Measurements from ENCODE around the gene PALD1. TPM values are rescaled to one million over a fixed set of nuclear protein-coding genes. Genes with fewer than 3 reads are reported as not detected.

Gene PALD1
- polyA plus RNA-seq, 3 donors = 0.04 to 0.11 TPM; not detected in 1

DNA sequence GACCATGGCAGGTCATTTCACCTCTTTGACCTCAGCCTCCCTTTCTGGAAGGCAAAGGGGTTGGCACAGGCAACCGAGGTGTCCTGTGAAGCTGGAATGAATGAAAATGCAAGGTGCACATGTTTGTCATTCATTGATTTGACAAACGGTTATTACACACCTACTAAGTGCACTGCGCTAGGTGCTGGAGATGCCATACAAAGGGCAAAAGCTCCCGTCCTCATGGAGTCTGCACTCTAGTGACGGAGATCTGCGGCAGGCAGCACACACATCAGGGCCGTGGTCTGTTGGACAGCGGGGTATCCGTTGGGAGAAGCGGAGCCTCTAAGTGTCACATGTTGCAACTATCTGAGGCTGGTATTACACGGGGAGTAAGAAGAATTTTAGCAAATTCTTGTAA, 79.7 kb downstream of the PALD1 start:
- H3K27ac Mint-ChIP-seq = no peak overlapping the region

DNA sequence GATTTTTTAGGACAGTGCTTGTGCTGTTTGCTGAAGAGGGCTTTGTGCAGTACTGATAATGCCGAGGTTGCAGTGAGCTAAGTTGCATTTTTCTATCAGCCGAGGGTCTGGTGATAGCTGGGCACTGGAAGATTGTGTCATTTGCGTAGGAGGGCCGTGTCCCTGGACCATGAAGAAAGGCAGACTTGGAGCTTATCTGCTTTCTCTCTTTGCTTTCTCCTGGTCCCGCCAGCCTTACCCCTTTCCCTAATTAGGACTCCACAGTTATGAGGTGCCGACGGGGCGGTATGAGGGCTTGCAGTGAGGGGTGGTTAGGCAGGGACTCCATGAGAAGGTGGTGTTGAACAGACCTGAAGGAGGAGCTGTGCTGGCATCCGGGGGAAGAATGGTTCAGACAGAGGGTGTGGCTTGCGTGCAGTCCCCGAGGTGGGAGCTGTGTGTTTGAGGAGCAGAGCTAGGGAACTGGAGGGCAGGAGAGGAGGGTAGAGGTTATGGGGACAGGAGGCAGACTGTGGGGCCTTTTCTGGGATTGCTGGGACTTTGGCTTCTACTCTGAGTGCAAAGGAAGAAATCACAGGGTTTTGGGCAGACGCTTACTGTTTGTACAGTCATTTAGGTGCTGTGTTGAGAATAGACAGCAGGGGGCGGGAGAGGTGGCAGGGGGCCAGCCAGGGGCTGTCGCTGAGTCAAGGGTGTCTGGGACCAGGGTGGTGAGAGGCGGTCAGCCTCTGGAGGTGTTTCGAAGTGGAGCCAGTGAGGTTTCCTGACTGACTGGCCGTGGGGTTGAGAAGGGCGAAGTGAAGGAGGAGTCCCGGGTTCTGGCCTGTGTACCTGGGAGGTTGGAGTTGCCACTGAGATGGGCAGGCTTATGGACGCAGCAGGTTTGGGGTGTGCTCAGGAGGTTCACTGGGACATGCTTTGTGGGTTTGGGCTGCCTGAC, 80.6 kb downstream of the PALD1 start:
- Histone ChIP-seq H3K4me1 (ENCODE audit: control insufficient read depth in 1 of 2, insufficient read depth in 2 of 2, low read length in 2 of 2) (peaks cover 19 to 24% of the 10 kb centered on the region in 2 donors), H3K79me2 (ENCODE audit: insufficient read depth, low read length) (no peaks in the 10 kb centered on the region), H3K4me2 (replicated peaks; ENCODE audit: extremely low read depth, low read length, poor library complexity, severe bottlenecking) (peak overlapping the region; percentile 60), H4K20me1 (ENCODE audit: insufficient read depth, low read length) (no peaks in the 10 kb centered on the region), H3K9me3 (replicated peaks in 1 of 2; ENCODE audit: control insufficient read depth in 1 of 2, insufficient read depth in 1 of 2, low read length in 2 of 2) (no peaks in the 10 kb centered on the region), H3K4me3 (replicated peaks in 1 of 3; ENCODE audit: low read depth in 2 of 3, low read length in 3 of 3) (peak overlapping the region in 1 of 3 experiments; percentile 59), H3K9ac (ENCODE audit: insufficient read depth, low read length, poor library complexity, severe bottlenecking) (peak overlapping the region; percentile 32), H3K36me3 (replicated peaks in 1 of 2; ENCODE audit: control insufficient read depth in 1 of 2, insufficient read depth in 2 of 2, low read length in 2 of 2) (no peaks in the 10 kb centered on the region), H3K27me3 (ENCODE audit: control insufficient read depth in 2 of 2, insufficient read depth in 2 of 2, low read length in 2 of 2) (no peaks in the 10 kb centered on the region), H2AFZ (ENCODE audit: insufficient read depth, low read depth, low read length, poor library complexity, severe bottlenecking) (peak overlapping the region; percentile 80), H3K27ac (ENCODE audit: low read depth in 1 of 2, low read length in 2 of 2) (no peak overlapping the region)
- H3K27ac Mint-ChIP-seq = peak overlapping the region in 2 of 7 donors; percentile 64 to 77
- TF ChIP-seq, protein P1, sequence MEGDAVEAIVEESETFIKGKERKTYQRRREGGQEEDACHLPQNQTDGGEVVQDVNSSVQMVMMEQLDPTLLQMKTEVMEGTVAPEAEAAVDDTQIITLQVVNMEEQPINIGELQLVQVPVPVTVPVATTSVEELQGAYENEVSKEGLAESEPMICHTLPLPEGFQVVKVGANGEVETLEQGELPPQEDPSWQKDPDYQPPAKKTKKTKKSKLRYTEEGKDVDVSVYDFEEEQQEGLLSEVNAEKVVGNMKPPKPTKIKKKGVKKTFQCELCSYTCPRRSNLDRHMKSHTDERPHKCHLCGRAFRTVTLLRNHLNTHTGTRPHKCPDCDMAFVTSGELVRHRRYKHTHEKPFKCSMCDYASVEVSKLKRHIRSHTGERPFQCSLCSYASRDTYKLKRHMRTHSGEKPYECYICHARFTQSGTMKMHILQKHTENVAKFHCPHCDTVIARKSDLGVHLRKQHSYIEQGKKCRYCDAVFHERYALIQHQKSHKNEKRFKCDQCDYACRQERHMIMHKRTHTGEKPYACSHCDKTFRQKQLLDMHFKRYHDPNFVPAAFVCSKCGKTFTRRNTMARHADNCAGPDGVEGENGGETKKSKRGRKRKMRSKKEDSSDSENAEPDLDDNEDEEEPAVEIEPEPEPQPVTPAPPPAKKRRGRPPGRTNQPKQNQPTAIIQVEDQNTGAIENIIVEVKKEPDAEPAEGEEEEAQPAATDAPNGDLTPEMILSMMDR (IDR thresholded peaks at IDR 0.05) = peak; percentile 53
- DNase-seq = peak; percentile 47 to 58 (median 49)
- 37% methylated on average over 15 of the region's 20 CpGs for WGBS (ENCODE audit: insufficient coverage)
- H3K36me3 Mint-ChIP-seq = no peaks in the 10 kb centered on the region
- intact Hi-C loops (cut with micrococcal nuclease) = no loop called here
- no peaks in the 10 kb centered on the region for H3K9me3 Mint-ChIP-seq
- peaks cover 1 to 7% (median 5%) of the 10 kb centered on the region in 3 donors for H3K27me3 Mint-ChIP-seq (ENCODE audit: low read depth in 3 of 3)
- H3K4me3 Mint-ChIP-seq = peak overlapping the region; percentile 73 to 92
- peaks cover 28% of the 10 kb centered on the region for H3K4me1 Mint-ChIP-seq

More for the DNA sequence above, 79.7 kb downstream of the PALD1 start:
- DNase-seq = no peak
- Histone ChIP-seq H3K4me1 (ENCODE audit: control insufficient read depth in 1 of 2, insufficient read depth in 2 of 2, low read length in 2 of 2) (peaks cover 19 to 24% of the 10 kb centered on the region in 2 donors), H3K79me2 (ENCODE audit: insufficient read depth, low read length) (no peaks in the 10 kb centered on the region), H2AFZ (ENCODE audit: insufficient read depth, low read depth, low read length, poor library complexity, severe bottlenecking) (no peak overlapping the region), H3K27me3 (ENCODE audit: control insufficient read depth in 2 of 2, insufficient read depth in 2 of 2, low read length in 2 of 2) (no peaks in the 10 kb centered on the region), H3K27ac (ENCODE audit: low read depth in 1 of 2, low read length in 2 of 2) (no peak overlapping the region), H3K9me3 (replicated peaks in 1 of 2; ENCODE audit: control insufficient read depth in 1 of 2, insufficient read depth in 1 of 2, low read length in 2 of 2) (no peaks in the 10 kb centered on the region), H3K36me3 (replicated peaks in 1 of 2; ENCODE audit: control insufficient read depth in 1 of 2, insufficient read depth in 2 of 2, low read length in 2 of 2) (no peaks in the 10 kb centered on the region), H3K9ac (ENCODE audit: insufficient read depth, low read length, poor library complexity, severe bottlenecking) (no peak overlapping the region), H3K4me2 (replicated peaks; ENCODE audit: extremely low read depth, low read length, poor library complexity, severe bottlenecking) (no peak overlapping the region), H4K20me1 (ENCODE audit: insufficient read depth, low read length) (no peaks in the 10 kb centered on the region), H3K4me3 (replicated peaks in 1 of 3; ENCODE audit: low read depth in 2 of 3, low read length in 3 of 3) (no peak overlapping the region)
- Mint-ChIP-seq H3K27me3 (ENCODE audit: low read depth in 3 of 3) (peaks cover 1 to 7% (median 5%) of the 10 kb centered on the region in 3 donors), H3K4me1 (peaks cover 25% of the 10 kb centered on the region), H3K4me3 (no peak overlapping the region), H3K36me3 (no peaks in the 10 kb centered on the region), H3K9me3 (no peaks in the 10 kb centered on the region)
- 96% methylated on average over 5 of the region's 11 CpGs for WGBS (ENCODE audit: insufficient coverage)
- intact Hi-C loops (cut with micrococcal nuclease) = no loop called here
- TF ChIP-seq, protein P1 (IDR thresholded peaks at IDR 0.05) = no peak
